IPS-18c (cell line): Measurements from ENCODE around the gene PCED1B.
"Not testable (repeated sequence)": the region's sequence is repeated elsewhere in the genome, so short reads cannot be mapped to it uniquely, and the experiment has no call there.

Experiments used
- H3K4me3 ChIP-seq: 2 replicates; pipeline ENCODE4 v1.7.0; 2013; ENCODE audit warnings: low read depth, mild to moderate bottlenecking, low read length, moderate library complexity; ENCODE audit not compliant: insufficient read depth
- H3K9me3 ChIP-seq: one replicate; pipeline ENCODE4 v1.6.1; 2013; ENCODE audit warnings: mild to moderate bottlenecking, low read length, moderate library complexity; ENCODE audit not compliant: control insufficient read depth, insufficient read depth

Gene PCED1B

GRCh38 chr12:47165934-47166333, 86.5 kb downstream of the PCED1B start:
- H3K9me3 ChIP-seq, result no peaks in the 10 kb centered on the region

GRCh38 chr12:47166365-47166764, 86.9 kb downstream of the PCED1B start:
- H3K4me3 ChIP-seq, result no peak overlapping the region
- H3K9me3 ChIP-seq, result no peaks in the 10 kb centered on the region

More at GRCh38 chr12:47165934-47166333, 86.5 kb downstream of the PCED1B start:
- H3K4me3 ChIP-seq, result no peak overlapping the region

GRCh38 chr12:47170281-47170680, 90.9 kb downstream of the PCED1B start:
- not testable (repeated sequence) for H3K9me3 ChIP-seq, H3K4me3 ChIP-seq

GRCh38 chr12:47178014-47178413, 98.6 kb downstream of the PCED1B start:
- H3K4me3 ChIP-seq, result no peak overlapping the region

GRCh38 chr12:47182164-47182938, 102.9 kb downstream of the PCED1B start:
- H3K4me3 ChIP-seq, H3K9me3 ChIP-seq: not testable (repeated sequence)

More at GRCh38 chr12:47178014-47178413, 98.6 kb downstream of the PCED1B start:
- H3K9me3 ChIP-seq, result no peaks in the 10 kb centered on the region

- Histone ChIP-seq H3K9me3 (no peaks in the 10 kb centered on the region), H3K4me3 (no peak overlapping the region)
Measured at GRCh38 chr12:47184229-47184628, 104.8 kb downstream of the PCED1B start.

GRCh38 chr12:47184813-47185212, 105.4 kb downstream of the PCED1B start:
- H3K9me3 ChIP-seq, result no peaks in the 10 kb centered on the region
- H3K4me3 ChIP-seq, result no peak overlapping the region

GRCh38 chr12:47186246-47186645, 106.8 kb downstream of the PCED1B start:
- Histone ChIP-seq H3K4me3 (no peak overlapping the region), H3K9me3 (no peaks in the 10 kb centered on the region)

- H3K4me3 ChIP-seq, result no peak overlapping the region
- no peaks in the 10 kb centered on the region for H3K9me3 ChIP-seq
Measured at GRCh38 chr12:47188576-47189441, 109.4 kb downstream of the PCED1B start.

- no peaks in the 10 kb centered on the region for H3K9me3 ChIP-seq
Measured at GRCh38 chr12:47189728-47190127, 110.3 kb downstream of the PCED1B start.

GRCh38 chr12:47190271-47190750, 110.9 kb downstream of the PCED1B start:
- no peaks in the 10 kb centered on the region for H3K9me3 ChIP-seq
- no peak overlapping the region for H3K4me3 ChIP-seq

More at GRCh38 chr12:47189728-47190127, 110.3 kb downstream of the PCED1B start:
- H3K4me3 ChIP-seq, result no peak overlapping the region

- no peak overlapping the region for H3K4me3 ChIP-seq
- no peaks in the 10 kb centered on the region for H3K9me3 ChIP-seq
Measured at GRCh38 chr12:47190905-47191304, 111.5 kb downstream of the PCED1B start.

GRCh38 chr12:47192051-47192450, 112.6 kb downstream of the PCED1B start:
- H3K9me3 ChIP-seq, result no peaks in the 10 kb centered on the region
- no peak overlapping the region for H3K4me3 ChIP-seq

GRCh38 chr12:47193066-47193465, 113.6 kb downstream of the PCED1B start:
- no peak overlapping the region for H3K4me3 ChIP-seq
- no peaks in the 10 kb centered on the region for H3K9me3 ChIP-seq

- Histone ChIP-seq H3K9me3 (no peaks in the 10 kb centered on the region), H3K4me3 (no peak overlapping the region)
Measured at GRCh38 chr12:47194501-47194900, 115.1 kb downstream of the PCED1B start.

GRCh38 chr12:47200446-47200845, 121.0 kb downstream of the PCED1B start:
- no peak overlapping the region for H3K4me3 ChIP-seq
- no peaks in the 10 kb centered on the region for H3K9me3 ChIP-seq

GRCh38 chr12:47201190-47201589, 121.8 kb downstream of the PCED1B start:
- H3K9me3 ChIP-seq, H3K4me3 ChIP-seq: not testable (repeated sequence)

- Histone ChIP-seq H3K4me3 (no peak overlapping the region), H3K9me3 (no peaks in the 10 kb centered on the region)
Measured at GRCh38 chr12:47202176-47202575, 122.8 kb downstream of the PCED1B start.
